T-cell (primary cell): ENCODE results near the gene PVR. TPM values are rescaled to one million over a fixed set of nuclear protein-coding genes. Genes with fewer than 3 reads are reported as not detected.

ENCODE experiments used
- ATAC-seq, 4 experiments: fragments of 200-7000 bp in 3 of 4; fragments of 150-1000 bp in 1 of 4; cut with Tn5 transposase; replicated peaks in 1 of 4; 1 replicate in 3 of 4; 2 replicates in 1 of 4; pipeline ENCODE4 v1.10.0; 2021; ENCODE audit warnings: moderate library complexity in 3 of 4, mild to moderate bottlenecking in 2 of 4, moderate number of reproducible peaks in 1 of 4
- CTCF ChIA-PET, 2 donors: fragments of 300-600 bp; sonication (Branson Sonifier 250); formaldehyde crosslinking; loops; one replicate each; lab custom pipeline; 2022; ENCODE audit warnings: antibody characterized with exemption in 2 of 2; lab: Charles Lee
- POLR2A ChIA-PET, 2 donors: fragments of 300-600 bp; sonication (Branson Sonifier 250); formaldehyde crosslinking; loops; one replicate each; lab custom pipeline; 2022; ENCODE audit warnings: antibody characterized with exemption in 2 of 2; lab: Charles Lee
- DNase-seq, 35 experiments: peaks; one replicate each; pipeline versions ENCODE4 v3.0.0 to v3.0.0-alpha.2; 2013 to 2023
- H3K27ac ChIP-seq: one replicate; pipeline ENCODE4 v1.5.1; 2013; ENCODE audit warnings: low read length
- H3K27me3 ChIP-seq, 2 experiments: replicated peaks in 1 of 2; 1 replicate in 1 of 2; 2 replicates in 1 of 2; pipeline versions ENCODE4 v1.6.1 to v1.7.0; 2013; ENCODE audit warnings: low read length in 1 of 2, mixed read lengths in 1 of 2; ENCODE audit not compliant: control insufficient read depth in 2 of 2, insufficient read depth in 2 of 2; ENCODE audit errors: extremely low read depth in 1 of 2
- H3K36me3 ChIP-seq, 2 donors: 1 replicate in 1 of 2; 2 replicates in 1 of 2; pipeline versions ENCODE4 v1.6.1 to v1.7.0; 2013; ENCODE audit warnings: low read length in 1 of 2; ENCODE audit not compliant: control insufficient read depth in 2 of 2, insufficient read depth in 1 of 2; ENCODE audit errors: extremely low read depth in 1 of 2
- H3K4me1 ChIP-seq, 2 experiments: 1 replicate in 1 of 2; 2 replicates in 1 of 2; pipeline versions ENCODE4 v1.6.1 to v1.7.0; 2013; ENCODE audit warnings: low read length in 2 of 2, mixed read lengths in 1 of 2; ENCODE audit not compliant: insufficient read depth in 2 of 2, control insufficient read depth in 1 of 2; ENCODE audit errors: extremely low read depth in 1 of 2
- H3K4me3 ChIP-seq, 2 donors: 1 replicate in 1 of 2; 2 replicates in 1 of 2; pipeline versions ENCODE4 v1.5.1 to v1.7.0; 2013; ENCODE audit warnings: mild to moderate bottlenecking in 2 of 2, low read length in 1 of 2, moderate library complexity in 1 of 2; ENCODE audit not compliant: control insufficient read depth in 1 of 2; ENCODE audit errors: extremely low read depth in 1 of 2
- H3K9me3 ChIP-seq: 2 replicates; pipeline ENCODE4 v1.7.0; 2013
- H3K27ac Mint-ChIP-seq, 2 donors: one replicate each; pipeline ENCODE4 v1.8.0; 2020 to 2021; ENCODE audit warnings: mild to moderate bottlenecking in 2 of 2, mixed read lengths in 2 of 2
- H3K27me3 Mint-ChIP-seq, 2 donors: one replicate each; pipeline ENCODE4 v1.8.0; 2021 to 2022; ENCODE audit warnings: mixed read lengths in 2 of 2
- H3K36me3 Mint-ChIP-seq: one replicate; pipeline ENCODE4 v1.8.0; 2021; ENCODE audit warnings: mixed read lengths
- H3K4me1 Mint-ChIP-seq, 3 donors: one replicate each; pipeline ENCODE4 v1.8.0; 2020 to 2022; ENCODE audit warnings: mixed read lengths in 3 of 3, mild to moderate bottlenecking in 1 of 3
- H3K4me3 Mint-ChIP-seq, 3 donors: one replicate each; pipeline ENCODE4 v1.8.0; 2020 to 2022; ENCODE audit warnings: mild to moderate bottlenecking in 3 of 3, mixed read lengths in 3 of 3, moderate library complexity in 3 of 3
- H3K9me3 Mint-ChIP-seq, 3 donors: one replicate each; pipeline ENCODE4 v1.8.0; 2020 to 2022; ENCODE audit warnings: mixed read lengths in 3 of 3
- WGBS: methylation state at CpG from one replicate; pipeline ENCODE4 v1.1.5; 2013; ENCODE audit warnings: missing lambda C conversion rate; ENCODE audit not compliant: insufficient coverage; 5-methylcytosine and 5-hydroxymethylcytosine counted together
- total RNA-seq, 35 experiments: library from RNA in 6 of 35; stranded (reverse) in 6 of 35; fragments of 120-200 nt in 1 of 35; gene quantifications; one replicate each; pipeline versions ENCODE4 v1.2.1 to v1.2.4 and lab custom pipeline; 2013 to 2026

Gene PVR
- total RNA-seq, 5 donors from 2014 or later (not counting 1 experiment from before 2014, with no cell fraction given), result 1.2 to 3.4 (median 2.8) TPM

- ChIA-PET POLR2A (no interaction called here), CTCF (no interaction called here)
- Mint-ChIP-seq H3K27me3 (no peaks in the 10 kb centered on the region), H3K9me3 (peaks cover 3 to 12% (median 4%) of the 10 kb centered on the region in 3 donors), H3K27ac (no peak overlapping the region), H3K4me1 (peaks cover 0 to 2% (median 0%) of the 10 kb centered on the region in 3 donors), H3K4me3 (no peak overlapping the region), H3K36me3 (no peaks in the 10 kb centered on the region)
- H3K9me3 ChIP-seq, result no peaks in the 10 kb centered on the region
- peaks cover 0 to 24% of the 10 kb centered on the region in 2 experiments for H3K27me3 ChIP-seq
- WGBS, result 40% methylated on average over 14 of the region's 14 CpGs
- H3K4me3 ChIP-seq, result no peak overlapping the region
- ATAC-seq, result no peak
- no peak for DNase-seq
- H3K27ac ChIP-seq, result no peak overlapping the region
- peaks cover 0 to 2% of the 10 kb centered on the region in 2 experiments for H3K4me1 ChIP-seq
- no peaks in the 10 kb centered on the region for H3K36me3 ChIP-seq
These were observed 66.8 kb downstream of the PVR start for GRCh38 chr19:44710483-44710882.

DNA sequence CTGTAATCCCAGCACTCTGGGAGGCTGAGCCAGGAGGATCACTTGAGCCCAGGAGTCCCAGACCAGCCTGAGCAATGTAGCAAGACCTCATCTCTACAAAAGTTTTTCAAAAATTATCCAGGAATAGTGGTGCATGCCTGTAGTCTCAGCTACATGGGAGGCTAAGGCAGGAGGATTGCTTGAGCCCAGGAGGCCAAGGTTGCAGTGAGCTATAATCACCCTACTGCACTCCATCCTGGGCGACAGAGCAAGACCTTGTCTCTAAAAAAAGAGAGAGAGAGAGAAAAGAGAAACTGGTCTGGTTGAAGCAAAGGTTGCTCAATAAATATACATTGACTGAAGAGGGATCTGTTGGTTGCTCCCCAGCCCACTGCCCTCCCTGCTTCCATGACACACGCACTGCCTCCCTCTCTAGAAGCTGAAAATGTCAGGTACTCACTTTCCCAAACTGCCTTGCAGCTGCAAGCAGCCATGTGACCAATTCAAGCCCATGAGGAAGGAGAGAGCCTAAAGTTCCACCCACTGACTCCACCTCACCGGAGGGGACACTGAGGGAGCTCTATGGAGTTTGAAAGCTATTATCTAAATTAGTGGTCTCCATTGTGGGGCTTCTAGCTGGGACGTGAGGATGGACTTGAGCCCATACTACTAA lies 69.3 kb downstream of the PVR start:
- no peak for ATAC-seq
- Mint-ChIP-seq H3K9me3 (peaks cover 4 to 15% (median 5%) of the 10 kb centered on the region in 3 donors), H3K36me3 (no peaks in the 10 kb centered on the region), H3K4me3 (no peak overlapping the region), H3K27me3 (no peaks in the 10 kb centered on the region), H3K4me1 (peaks cover 0 to 2% (median 0%) of the 10 kb centered on the region in 3 donors), H3K27ac (no peak overlapping the region)
- peaks cover 0 to 9% of the 10 kb centered on the region in 2 experiments for H3K27me3 ChIP-seq
- WGBS, result no CpG with 5 or more reads among the region's 4 CpGs
- DNase-seq, result no peak
- peaks cover 0 to 2% of the 10 kb centered on the region in 2 experiments for H3K4me1 ChIP-seq
- H3K27ac ChIP-seq, result no peak overlapping the region
- H3K9me3 ChIP-seq, result no peaks in the 10 kb centered on the region
- POLR2A ChIA-PET, result interaction anchor here in 1 of 2 donors (0.6 kb wide), 1 partner anchor 185 kb away, joined by 5 read pairs; no protein-coding TSS in a partner anchor
- CTCF ChIA-PET, result interaction anchor here in 1 of 2 donors (0.7 to 1.5 kb wide), 2 partner anchors 11 to 52 kb away, joined by 3 read pairs; no protein-coding TSS in a partner anchor
- H3K4me3 ChIP-seq, result no peak overlapping the region
- H3K36me3 ChIP-seq, result no peaks in the 10 kb centered on the region

Other genes starting within 250 kb of the PVR start
- gene ZNF285, start 242.3 kb upstream of the PVR start, total RNA-seq, result 1 to 10 TPM; 1.1 to 3.5 (median 1.7) TPM
- gene ZNF229, start 195.4 kb upstream of the PVR start, total RNA-seq, result 1 to 10 TPM in 4 of 5 donors, under 1 TPM in 1; 0.54 to 2.5 (median 1.7) TPM
- gene ZNF180, start 143.4 kb upstream of the PVR start, total RNA-seq, result 10 to 100 TPM in 3 of 5 donors, 1 to 10 TPM in 2; 7.0 to 20.1 (median 17.8) TPM
- gene CEACAM20, start 114.2 kb upstream of the PVR start, total RNA-seq, result not detected
- gene IGSF23, start 30.3 kb upstream of the PVR start, total RNA-seq, result not detected
- gene CEACAM19, start 27.6 kb downstream of the PVR start, total RNA-seq, result 1 to 10 TPM in 3 of 5 donors, under 1 TPM in 2; 0.57 to 2.7 (median 1.0) TPM
- not detected for gene CEACAM16, start 55.2 kb downstream of the PVR start, total RNA-seq
- gene BCL3, start 104.8 kb downstream of the PVR start, total RNA-seq, result 100 to 1,000 TPM in 1 of 5 donors, 10 to 100 TPM in 4; 18.7 to 103 (median 19.4) TPM
- under 1 TPM in 2 of 5 donors, not detected in 3; 0.25 to 0.30 TPM for gene CBLC, start 134.0 kb downstream of the PVR start, total RNA-seq
- gene BCAM, start 165.2 kb downstream of the PVR start, total RNA-seq, result 1 to 10 TPM in 1 of 5 donors, under 1 TPM in 3, not detected in 1; 0.39 to 1.0 (median 0.87) TPM
- 1 to 10 TPM in 4 of 5 donors, under 1 TPM in 1; 0.30 to 1.8 (median 1.4) TPM for gene NECTIN2, start 202.4 kb downstream of the PVR start, total RNA-seq
- gene TOMM40, start 247.3 kb downstream of the PVR start, total RNA-seq, result 10 to 100 TPM; 32.1 to 47.5 (median 41.5) TPM